HG02981 (cell line): Measurements from ENCODE around the gene BMP2K.

Experiments
- ATAC-seq: cut with Tn5 transposase; IDR thresholded peaks from one replicate; pipeline ENCODE4 v1.9.1; 2021; ENCODE audit warnings: mild to moderate bottlenecking, moderate library complexity; ENCODE audit not compliant: unreplicated experiment

The BMP2K gene

DNA sequence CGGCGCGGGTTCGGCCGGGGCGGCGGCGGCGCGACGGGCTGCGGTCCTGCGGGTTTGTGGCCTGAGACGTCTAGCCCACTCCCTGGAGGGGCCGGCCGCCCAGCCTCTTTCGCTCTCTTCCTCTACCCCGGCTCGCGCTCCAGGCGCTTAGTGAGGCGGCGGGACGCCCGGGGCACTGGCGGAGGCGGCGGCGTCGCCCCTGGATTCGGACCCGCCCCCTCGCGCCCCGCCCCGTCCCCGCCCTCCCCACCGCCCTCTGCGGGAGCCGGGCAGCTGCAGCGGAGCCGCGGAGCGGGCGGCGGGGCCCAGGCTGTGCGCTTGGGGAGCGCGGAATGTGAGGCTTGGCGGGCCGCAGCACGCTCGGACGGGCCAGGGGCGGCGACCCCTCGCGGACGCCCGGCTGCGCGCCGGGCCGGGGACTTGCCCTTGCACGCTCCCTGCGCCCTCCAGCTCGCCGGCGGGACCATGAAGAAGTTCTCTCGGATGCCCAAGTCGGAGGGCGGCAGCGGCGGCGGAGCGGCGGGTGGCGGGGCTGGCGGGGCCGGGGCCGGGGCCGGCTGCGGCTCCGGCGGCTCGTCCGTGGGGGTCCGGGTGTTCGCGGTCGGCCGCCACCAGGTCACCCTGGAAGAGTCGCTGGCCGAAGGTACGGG is at the start of gene BMP2K:
Gene BMP2K, plus strand, starts transcription at position 272 of the 650 bp plus-strand sequence. Its CDS starts 194 bp downstream, at position 466.
- ATAC-seq: peak; percentile 60

DNA sequence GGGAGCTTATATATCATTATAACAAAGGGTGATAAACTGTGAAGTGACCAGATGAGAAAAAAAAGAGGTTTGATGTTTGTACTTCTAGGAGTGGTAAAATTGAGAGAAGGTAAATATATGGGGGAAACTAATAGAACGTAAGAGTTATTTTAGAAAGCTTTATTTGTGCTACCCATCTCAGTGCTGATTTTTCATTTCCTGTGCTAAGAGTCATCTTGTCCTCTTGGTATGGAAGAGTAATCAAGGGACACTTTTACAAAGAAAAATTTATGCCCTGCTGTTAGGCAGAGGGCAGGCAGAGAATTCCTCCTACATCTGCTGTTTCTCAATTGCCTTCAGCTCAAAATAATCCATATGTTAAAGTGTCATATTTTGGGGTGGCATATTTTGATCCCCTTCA is 49.6 kb upstream of the BMP2K start:
- ATAC-seq: no peak

- ATAC-seq: no peak
Observed at GRCh38 chr4:78732332-78733104, 43.6 kb upstream of the BMP2K start.

GRCh38 chr4:78734441-78735162 is 41.5 kb upstream of the BMP2K start:
- ATAC-seq: no peak

DNA sequence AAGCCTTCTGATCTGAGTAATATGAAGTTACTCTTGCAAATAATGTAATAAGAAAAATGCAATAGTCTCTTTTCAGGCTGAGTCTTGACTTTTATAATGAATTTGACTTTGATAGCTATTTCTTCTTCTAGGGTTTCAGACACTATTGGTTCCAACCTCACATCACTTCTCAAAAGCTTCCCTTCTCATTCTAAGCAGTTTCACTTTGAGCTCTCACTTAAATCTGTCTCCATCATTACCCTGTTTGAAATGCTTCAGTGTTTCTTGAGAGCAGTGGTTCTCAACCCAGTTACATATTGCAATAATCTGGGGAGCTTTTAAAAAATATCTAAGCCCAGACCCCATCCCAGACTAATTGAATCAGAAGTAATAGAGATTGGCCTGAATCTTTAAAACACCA is 40.5 kb upstream of the BMP2K start:
- peak; percentile 47 for ATAC-seq

GRCh38 chr4:78737035-78737434 is 39.1 kb upstream of the BMP2K start:
- ATAC-seq: peak; percentile 62

GRCh38 chr4:78737973-78738372 is 38.2 kb upstream of the BMP2K start:
- no peak for ATAC-seq

DNA sequence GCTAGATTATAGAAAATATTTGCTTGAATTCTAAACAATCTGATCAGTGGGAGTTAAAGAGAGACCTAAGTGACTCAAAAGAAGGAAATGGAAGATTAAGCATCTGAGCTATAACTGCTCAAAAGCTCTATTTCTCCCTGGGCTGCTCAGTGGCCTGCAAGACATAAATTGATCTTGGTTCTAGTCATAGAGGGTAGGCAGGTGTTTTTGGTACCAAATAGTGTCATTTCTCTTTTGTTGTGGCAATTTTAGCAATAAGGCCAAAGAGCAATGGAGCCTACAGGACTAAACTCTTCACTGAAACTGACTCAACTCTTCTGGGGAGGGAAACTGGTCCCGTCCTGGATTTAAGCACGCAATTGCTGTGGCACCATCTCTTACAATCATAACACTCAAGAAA is 33.9 kb upstream of the BMP2K start:
- ATAC-seq: no peak

- no peak for ATAC-seq
Observed at GRCh38 chr4:78747475-78747922, 28.7 kb upstream of the BMP2K start.

GRCh38 chr4:78748381-78748780 is 27.8 kb upstream of the BMP2K start:
- no peak for ATAC-seq

DNA sequence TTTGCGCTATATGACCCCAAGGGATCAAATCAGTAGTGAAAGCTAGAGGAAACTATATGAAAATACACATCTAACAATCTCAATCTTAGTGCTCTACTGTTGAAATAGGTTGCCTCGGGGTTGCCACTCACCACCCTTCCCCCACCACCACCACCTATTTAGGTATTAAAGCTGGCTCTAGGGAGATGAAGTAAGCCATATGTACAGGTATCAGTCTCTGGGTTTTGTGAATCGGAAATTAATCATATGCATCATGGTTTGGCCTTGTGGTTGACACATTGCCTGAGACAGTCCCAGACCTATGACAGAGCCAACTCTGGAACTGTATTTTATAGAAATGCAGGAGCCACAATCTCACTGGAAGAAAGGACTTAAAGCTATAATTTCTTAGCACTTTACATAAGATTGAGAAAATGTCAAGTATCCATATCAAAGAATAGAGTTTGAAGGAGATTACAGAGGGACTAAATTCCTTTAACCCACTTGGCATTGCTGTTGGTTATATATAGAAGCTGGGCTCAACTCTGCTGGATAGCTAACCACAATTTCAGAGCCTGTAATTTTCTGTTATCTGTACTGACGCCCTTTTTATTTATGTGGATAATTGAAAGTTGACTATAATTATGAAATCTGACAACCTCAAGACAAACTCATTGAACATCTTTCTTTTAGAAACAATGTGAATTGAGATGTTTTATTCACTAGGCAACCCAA is 26.7 kb upstream of the BMP2K start:
- peak; percentile 33 for ATAC-seq

- ATAC-seq: peak; percentile 91
Observed at GRCh38 chr4:78749972-78750727, 26.0 kb upstream of the BMP2K start.

DNA sequence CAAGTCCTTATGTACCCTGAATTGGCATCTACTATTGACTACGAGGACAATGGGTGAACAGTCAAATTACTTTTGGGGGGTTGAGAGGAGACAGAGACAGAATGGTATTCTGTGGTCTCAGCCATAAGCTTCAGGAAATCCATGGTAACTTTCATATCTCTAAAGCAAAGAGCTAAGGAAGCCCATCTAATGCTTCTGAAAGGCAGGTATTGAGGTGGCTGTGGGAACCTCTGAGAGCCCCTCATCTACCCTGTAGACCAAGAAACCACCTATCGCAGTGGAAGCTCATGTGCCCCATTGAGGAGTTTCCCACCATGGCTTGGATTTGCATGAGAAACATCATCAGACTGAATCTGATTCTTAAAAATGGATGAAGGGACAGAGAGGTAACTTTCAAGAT is 23.1 kb upstream of the BMP2K start:
- peak; percentile 25 for ATAC-seq

GRCh38 chr4:78754872-78755271 is 21.3 kb upstream of the BMP2K start:
- ATAC-seq: no peak

- no peak for ATAC-seq
Observed at GRCh38 chr4:78756137-78756536, 20.0 kb upstream of the BMP2K start.

DNA sequence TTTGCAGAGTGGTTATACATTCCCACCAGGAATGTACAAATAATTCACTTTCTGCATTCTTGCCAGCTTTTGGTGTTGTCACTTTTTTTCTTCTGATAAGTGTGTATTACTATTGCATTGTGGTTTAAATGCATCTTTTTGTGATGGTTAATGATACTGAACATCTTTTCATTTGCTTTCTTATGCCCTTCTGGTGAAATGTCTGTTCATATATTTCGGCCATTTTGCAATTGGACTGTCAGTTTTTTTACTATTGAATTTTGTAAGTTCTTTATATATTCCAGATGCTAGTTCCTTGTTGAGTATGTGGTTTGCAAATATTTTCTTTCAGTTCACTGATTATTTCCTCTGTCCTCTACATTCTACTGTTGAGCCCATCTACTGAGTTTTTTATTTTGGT is 19.4 kb upstream of the BMP2K start:
- ATAC-seq: no peak

DNA sequence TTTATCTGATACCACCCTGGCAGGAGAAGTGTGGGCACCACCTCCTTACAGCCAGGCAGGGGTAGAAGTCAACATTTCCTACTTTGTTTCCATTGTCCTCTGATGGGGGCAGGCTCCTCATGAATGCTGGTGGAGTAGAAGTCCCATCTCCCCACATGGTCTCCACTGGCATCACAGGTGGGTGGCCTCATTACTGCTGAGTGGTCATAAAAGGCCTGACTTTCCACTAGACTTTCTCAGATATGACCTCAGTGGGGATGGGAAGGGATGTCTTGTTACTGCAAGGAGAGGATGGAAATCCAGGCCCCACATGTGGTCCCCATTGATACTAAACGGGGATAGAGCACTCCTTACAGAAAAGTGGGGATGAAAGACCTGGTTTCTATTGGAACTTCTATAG is 18.6 kb upstream of the BMP2K start:
- no peak for ATAC-seq

DNA sequence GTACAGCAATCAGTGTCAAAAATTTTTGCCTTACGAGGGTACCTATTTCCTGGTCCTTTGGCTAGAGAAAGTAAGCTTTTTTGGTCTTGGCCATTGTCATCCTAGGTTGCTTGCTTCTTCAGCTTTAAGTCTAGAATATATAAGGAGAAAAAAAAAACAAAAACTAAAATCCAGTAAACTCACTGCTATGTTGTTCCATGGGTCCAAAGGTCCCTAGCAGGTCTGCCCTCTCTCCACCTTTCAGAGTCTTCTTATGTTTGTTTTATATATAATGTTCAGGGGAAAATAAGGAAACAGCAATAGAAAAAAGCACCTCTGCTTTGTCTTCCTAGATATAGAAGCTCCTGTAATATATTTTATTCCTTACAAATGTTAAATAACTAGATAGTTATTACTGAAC is 18.1 kb upstream of the BMP2K start:
- no peak for ATAC-seq

- no peak for ATAC-seq
Observed at GRCh38 chr4:78762529-78762928, 13.6 kb upstream of the BMP2K start.

- no peak for ATAC-seq
Observed at GRCh38 chr4:78763251-78763650, 12.9 kb upstream of the BMP2K start.
